ENCODE measurements around the gene GLT1D1.

GRCh38 chr12:128848371-128848770, 4.9 kb upstream of the GLT1D1 start:
- TF ChIP-seq SP1 (IDR thresholded peaks at IDR 0.05) (no peak), BHLHE40 (IDR thresholded peaks at IDR 0.05; ENCODE audit: borderline replicate concordance) (no peak), HDGF (IDR thresholded peaks at IDR 0.05; ENCODE audit: borderline replicate concordance) (no peak)
